GM18511 (cell line): ENCODE measurements around the gene WNT10A.
"Not testable (repeated sequence)": the region's sequence is repeated elsewhere in the genome, so short reads cannot be mapped to it uniquely, and the experiment has no call there.

ENCODE experiments used
- ATAC-seq: cut with Tn5 transposase; IDR thresholded peaks from one replicate; pipeline ENCODE4 v1.9.1; 2021; ENCODE audit warnings: mild to moderate bottlenecking, moderate library complexity; ENCODE audit not compliant: unreplicated experiment

The WNT10A gene

GRCh38 chr2:218880102-218880858, at the start of gene WNT10A:
WNT10A (plus strand) TSS chr2:218880852; CDS start chr2:218880996, 144 bp downstream.
- ATAC-seq = peak; percentile 83

GRCh38 chr2:218831378-218831990, 49.2 kb upstream of the WNT10A start, which contains the start of gene PRKAG3:
PRKAG3 (minus strand) TSS chr2:218831803.
- ATAC-seq = no peak

DNA sequence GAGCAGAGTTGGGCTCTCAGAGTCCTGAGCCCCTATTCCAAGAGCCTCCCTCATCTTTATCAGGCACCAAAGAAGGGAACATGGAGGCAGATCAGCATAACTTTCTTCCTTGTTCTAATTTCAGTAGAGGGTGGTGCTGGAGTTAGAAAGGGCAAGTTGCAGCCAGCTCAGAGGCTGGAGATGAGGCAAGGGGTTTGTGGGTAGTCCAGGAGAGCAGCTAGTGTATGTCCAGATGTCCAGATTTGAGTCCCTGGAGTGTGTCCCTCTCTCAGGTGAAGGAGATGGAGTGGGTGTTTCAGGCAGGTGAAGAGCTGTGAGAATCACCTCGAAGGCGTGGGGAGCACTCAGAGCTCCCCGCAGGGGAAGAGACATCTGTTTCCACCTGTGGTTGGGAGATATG, 48.6 kb upstream of the WNT10A start:
- no peak for ATAC-seq

DNA sequence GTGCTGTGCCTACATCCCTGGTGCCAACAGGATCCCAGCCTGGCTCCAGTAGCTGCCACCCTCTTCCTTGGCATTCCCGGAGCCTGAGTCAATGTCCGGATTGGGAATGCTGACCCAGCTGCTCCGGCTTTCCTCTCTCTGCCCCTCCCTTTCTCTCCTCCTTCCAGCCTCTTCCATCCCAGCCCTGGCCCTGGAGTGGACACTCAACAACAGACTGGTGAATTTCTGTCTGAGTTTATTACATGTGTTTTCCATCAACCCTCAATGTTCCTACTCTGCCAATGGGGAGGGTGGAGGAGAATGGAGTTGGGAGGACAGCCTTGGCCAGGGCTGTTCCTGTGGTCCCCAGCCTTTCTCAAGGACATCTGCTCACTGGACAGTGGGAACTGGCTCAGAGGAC, 48.1 kb upstream of the WNT10A start:
- no peak for ATAC-seq

DNA sequence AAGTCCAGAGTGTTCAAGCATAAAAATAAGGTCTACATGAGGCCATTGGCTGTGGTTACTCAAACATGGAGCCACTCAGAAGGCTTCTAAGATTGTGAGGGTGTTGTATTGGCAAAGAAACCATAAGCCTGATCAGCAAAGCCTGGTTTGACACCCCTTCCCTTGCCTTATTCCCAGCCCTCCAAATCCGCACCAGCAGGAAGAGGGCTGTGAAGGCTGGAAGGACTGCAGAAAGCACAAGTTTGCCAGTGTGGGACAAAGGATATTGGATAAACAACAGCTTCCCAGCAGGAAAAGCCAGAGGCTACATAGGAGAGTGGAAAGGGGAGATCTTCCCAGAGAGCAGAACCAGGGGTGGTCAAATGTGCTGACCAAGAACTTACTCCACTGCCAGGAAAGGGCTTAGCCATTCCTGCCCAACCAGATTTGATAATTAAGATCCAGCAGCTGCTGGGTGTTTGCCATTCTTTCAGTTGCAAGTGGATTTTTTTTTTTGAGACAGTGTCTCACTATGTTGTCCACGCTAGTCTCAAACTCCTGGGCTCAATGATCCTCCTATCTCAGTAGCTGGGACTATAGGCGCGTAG, 47.5 kb upstream of the WNT10A start:
- no peak for ATAC-seq

GRCh38 chr2:218834685-218835084, 46.0 kb upstream of the WNT10A start:
- ATAC-seq = no peak

DNA sequence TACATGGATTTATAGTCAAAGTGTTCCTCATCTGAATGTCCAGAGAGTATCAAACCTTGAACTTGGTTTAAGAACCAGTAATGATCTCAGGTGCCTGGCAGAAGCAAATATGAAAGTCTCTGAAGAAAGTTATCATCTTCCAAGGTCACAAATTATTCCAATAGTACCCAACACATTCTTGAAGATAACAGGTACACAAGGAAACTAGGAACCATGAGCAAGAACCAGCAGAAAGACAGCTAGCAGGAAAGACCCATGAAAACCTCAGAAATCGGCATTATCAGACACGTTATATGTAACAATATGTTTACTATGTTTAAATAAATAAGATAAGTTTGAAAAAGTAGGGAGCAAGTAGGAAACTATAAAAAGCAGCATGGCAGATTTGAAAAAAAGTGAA, 43.2 kb upstream of the WNT10A start:
- no peak for ATAC-seq

DNA sequence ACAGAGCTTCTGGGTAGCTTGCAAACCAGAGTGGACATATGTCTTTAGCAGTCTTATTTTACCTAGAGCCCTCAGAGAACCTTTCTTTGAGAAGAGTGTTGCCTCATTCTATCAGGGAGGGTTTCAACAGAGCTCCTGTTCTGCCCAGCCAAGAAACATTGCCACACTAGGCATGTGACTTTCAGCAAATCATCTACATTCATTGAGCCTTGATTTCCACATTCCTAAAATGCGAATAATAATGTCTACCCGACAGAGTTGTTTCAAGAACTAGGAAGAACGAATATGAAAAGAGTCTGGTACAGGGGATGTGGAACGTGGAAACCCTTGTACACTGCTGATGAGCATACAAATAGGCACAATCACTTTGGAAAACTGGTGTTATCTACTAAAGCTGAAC, 41.2 kb upstream of the WNT10A start:
- no peak for ATAC-seq

DNA sequence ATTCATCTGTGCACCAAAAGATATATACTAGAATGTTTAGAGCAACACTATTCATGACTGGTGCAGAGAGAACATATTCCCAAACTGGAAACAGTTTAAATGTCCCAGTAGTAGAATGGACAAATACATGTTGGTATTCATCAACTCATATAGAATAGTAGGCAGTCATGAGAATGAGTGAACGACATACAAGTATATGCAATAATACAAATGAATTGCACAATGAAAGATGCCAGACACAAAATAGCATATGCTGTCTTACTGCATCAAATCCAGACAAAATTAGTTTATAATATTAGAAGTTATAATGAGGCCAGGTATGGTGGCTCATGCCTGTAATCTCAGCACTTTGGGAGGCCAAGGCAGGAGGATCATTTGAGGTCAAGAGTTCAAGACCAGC, 40.8 kb upstream of the WNT10A start:
- ATAC-seq = no peak

GRCh38 chr2:218844334-218844733, 36.3 kb upstream of the WNT10A start:
- ATAC-seq = not testable (repeated sequence)

GRCh38 chr2:218846963-218847362, 33.7 kb upstream of the WNT10A start:
- not testable (repeated sequence) for ATAC-seq

DNA sequence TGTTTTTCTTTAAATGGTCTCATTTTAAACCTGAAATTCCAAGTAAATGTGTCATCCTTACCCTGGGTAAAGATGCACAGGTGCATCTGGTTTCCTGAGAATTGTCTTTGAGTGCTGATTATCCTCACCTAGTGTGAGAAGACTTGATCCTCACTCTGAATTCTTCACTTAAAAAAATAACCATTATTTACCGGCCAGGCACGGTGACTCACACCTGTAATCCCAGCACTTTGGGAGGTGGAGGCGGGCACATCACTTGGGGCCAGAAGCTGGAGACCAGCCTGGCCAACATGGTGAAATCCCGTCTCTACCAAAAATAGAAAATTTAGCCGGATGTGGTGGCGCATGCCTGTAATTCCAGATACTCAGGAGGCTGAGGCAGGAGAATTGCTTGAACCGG, 30.9 kb upstream of the WNT10A start:
- no peak for ATAC-seq

- ATAC-seq = no peak
Measured at GRCh38 chr2:218850796-218851195, 29.9 kb upstream of the WNT10A start.

GRCh38 chr2:218851286-218851685, 29.4 kb upstream of the WNT10A start:
- ATAC-seq = no peak

- no peak for ATAC-seq
Measured at GRCh38 chr2:218852911-218853667, 27.6 kb upstream of the WNT10A start.

GRCh38 chr2:218853766-218854165, 26.9 kb upstream of the WNT10A start:
- ATAC-seq = no peak

GRCh38 chr2:218854860-218855259, 25.8 kb upstream of the WNT10A start:
- no peak for ATAC-seq

DNA sequence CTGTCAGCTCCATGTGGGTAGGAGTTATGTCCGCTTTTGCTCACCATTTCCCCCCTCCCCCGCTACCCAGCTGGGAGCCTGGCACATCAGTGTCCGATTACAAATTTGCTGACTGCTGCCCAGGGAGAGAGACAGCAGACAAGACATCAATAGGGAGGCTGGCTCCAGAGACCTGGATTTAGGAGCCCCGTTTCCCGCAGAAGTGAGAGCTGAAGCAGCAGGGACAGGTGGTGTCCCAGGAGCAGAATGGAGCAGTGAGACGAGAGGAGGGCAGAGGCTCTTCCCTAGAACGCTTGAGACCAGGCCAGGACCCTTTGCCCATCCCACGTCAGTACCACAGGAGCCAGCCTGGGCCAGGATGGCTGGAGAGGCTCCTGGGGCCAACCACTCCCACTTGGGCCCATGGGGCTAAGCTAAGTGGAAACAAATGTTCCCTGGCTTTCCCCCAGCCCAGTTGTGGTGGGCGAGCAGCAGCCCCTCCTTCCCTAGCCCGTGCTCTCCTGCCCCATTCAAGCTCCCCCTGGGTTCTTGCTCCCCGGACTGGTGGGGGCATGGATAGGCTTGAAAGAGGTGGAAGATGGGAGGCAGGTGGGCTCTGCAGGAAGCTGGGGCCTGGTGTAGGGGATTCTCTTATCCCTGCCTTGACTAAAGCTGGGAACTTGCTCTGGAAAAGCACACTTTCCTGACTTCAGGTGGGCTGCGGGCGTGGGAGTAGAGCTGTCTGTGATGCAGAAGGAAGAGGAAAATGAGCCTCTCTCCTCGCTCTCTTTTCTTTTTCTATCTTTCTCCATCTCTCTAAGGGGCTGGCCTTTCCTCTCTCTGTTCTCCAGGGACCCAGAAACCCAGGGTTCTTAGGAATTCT, 25.1 kb upstream of the WNT10A start:
- ATAC-seq = no peak

GRCh38 chr2:218856167-218856895, 24.3 kb upstream of the WNT10A start:
- no peak for ATAC-seq

- ATAC-seq = no peak
Measured at GRCh38 chr2:218856896-218857243, 23.8 kb upstream of the WNT10A start.
